MM.1S (cell line): ENCODE data around the gene ENPP4.

Source experiments
- DNase-seq: peaks from one replicate; pipeline ENCODE4 v3.0.0-alpha.2; 2015
- H2AFZ ChIP-seq: fragments of 300-600 bp; sonication (generic); 2 replicates; pipeline ENCODE4 v1.6.0; 2016; ENCODE audit warnings: antibody characterized with exemption, low read length
- H3F3A ChIP-seq: fragments of 300-600 bp; sonication (generic); 2 replicates; pipeline ENCODE4 v1.6.1; 2016; ENCODE audit warnings: mild to moderate bottlenecking, antibody characterized with exemption, low read length, moderate library complexity, mixed read lengths; ENCODE audit not compliant: insufficient read depth
- H3K27ac ChIP-seq: fragments of 300-600 bp; sonication (generic); 2 replicates; pipeline ENCODE4 v1.5.1; 2016; ENCODE audit warnings: mild to moderate bottlenecking, low read length
- H3K27me3 ChIP-seq: fragments of 300-600 bp; sonication (generic); replicated peaks from 2 replicates; pipeline ENCODE4 v1.6.0; 2016; ENCODE audit warnings: low read length; ENCODE audit not compliant: insufficient read depth
- H3K36me3 ChIP-seq: fragments of 300-600 bp; sonication (generic); replicated peaks from 2 replicates; pipeline ENCODE4 v1.6.1; 2016; ENCODE audit warnings: mild to moderate bottlenecking, low read length, mixed read lengths; ENCODE audit not compliant: insufficient read depth
- H3K4me1 ChIP-seq: fragments of 300-600 bp; sonication (generic); 2 replicates; pipeline ENCODE4 v1.6.1; 2016; ENCODE audit warnings: low read length, mixed read lengths
- H3K4me2 ChIP-seq: fragments of 300-600 bp; sonication (generic); 2 replicates; pipeline ENCODE4 v1.6.0; 2016; ENCODE audit warnings: low read depth, low read length
- H3K4me3 ChIP-seq: fragments of 300-600 bp; sonication (generic); 2 replicates; pipeline ENCODE4 v1.5.1; 2016; ENCODE audit warnings: low read length, mixed read lengths
- H3K79me2 ChIP-seq: fragments of 300-600 bp; sonication (generic); 2 replicates; pipeline ENCODE4 v1.6.1; 2016; ENCODE audit warnings: mixed run types, low read length, mixed read lengths
- H3K9ac ChIP-seq: fragments of 300-600 bp; sonication (generic); 2 replicates; pipeline ENCODE4 v1.6.1; 2016; ENCODE audit warnings: low read length, mixed read lengths
- H3K9me2 ChIP-seq: fragments of 300-600 bp; sonication (generic); replicated peaks from 2 replicates; pipeline ENCODE4 v1.6.1; 2016; ENCODE audit warnings: mild to moderate bottlenecking, low read length, mixed read lengths; ENCODE audit not compliant: insufficient read depth
- H3K9me3 ChIP-seq: fragments of 300-600 bp; sonication (generic); replicated peaks from 2 replicates; pipeline ENCODE4 v1.6.1; 2016; ENCODE audit warnings: mild to moderate bottlenecking, low read length, mixed read lengths; ENCODE audit not compliant: insufficient read depth
- H4K20me1 ChIP-seq: fragments of 300-600 bp; sonication (generic); 2 replicates; pipeline ENCODE4 v1.6.1; 2016; ENCODE audit warnings: mild to moderate bottlenecking, low read length, moderate library complexity, mixed read lengths; ENCODE audit not compliant: insufficient read depth
- CTCF ChIP-seq: fragments of 300-600 bp; sonication (generic); IDR thresholded peaks from 2 replicates; pipeline ENCODE4 v1.5.1; 2016; ENCODE audit warnings: antibody characterized with exemption, low read length, mixed read lengths
- EZH2 ChIP-seq: fragments of 300-600 bp; sonication (generic); optimal IDR thresholded peaks from 2 replicates; pipeline ENCODE3; 2017; ENCODE audit warnings: low read depth, mild to moderate bottlenecking, antibody characterized with exemption, low read length, mixed read lengths
- EZH2phosphoT487 ChIP-seq: fragments of 300-600 bp; sonication (generic); IDR thresholded peaks from 2 replicates; pipeline ENCODE4 v1.6.1; 2018; ENCODE audit warnings: antibody characterized with exemption, low read length

Gene ENPP4

GRCh38 chr6:46175446-46175845, 45.7 kb downstream of the ENPP4 start:
- Histone ChIP-seq H3K9me2 (no peaks in the 10 kb centered on the region), H3K9me3 (no peaks in the 10 kb centered on the region), H4K20me1 (no peaks in the 10 kb centered on the region), H3K4me2 (peak overlapping the region; percentile 57; the same call in 1 of the 2 replicates), H3K27me3 (peaks cover 51% of the 10 kb centered on the region), H3K4me3 (no peak overlapping the region), H3F3A (peaks cover 15% of the 10 kb centered on the region), H3K79me2 (no peaks in the 10 kb centered on the region), H3K36me3 (no peaks in the 10 kb centered on the region), H2AFZ (no peak overlapping the region), H3K27ac (no peak overlapping the region), H3K4me1 (peaks cover 19% of the 10 kb centered on the region), H3K9ac (no peak overlapping the region)
- peak; percentile 76 for DNase-seq
- TF ChIP-seq CTCF (no peak), EZH2 (no peak), EZH2phosphoT487 (no peak)

DNA sequence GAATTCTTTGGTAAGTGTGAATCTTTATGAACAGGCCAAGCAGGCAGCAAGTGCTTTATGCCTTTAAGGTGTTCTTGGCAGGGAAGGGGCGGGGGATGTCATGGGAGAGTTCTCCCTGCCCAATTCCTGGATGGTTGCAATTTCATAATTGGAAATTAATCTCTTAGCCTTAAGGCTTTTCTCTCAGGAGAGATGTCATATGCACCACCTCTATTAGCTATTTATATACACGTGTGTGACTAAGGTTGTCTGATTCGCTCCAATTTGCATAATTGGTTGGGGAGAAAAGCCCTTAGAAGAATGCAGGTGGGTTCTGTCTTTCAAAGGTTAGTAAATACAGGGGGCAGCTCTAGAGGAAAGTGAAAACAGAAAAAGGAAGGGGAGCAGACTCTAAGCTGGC, 46.2 kb downstream of the ENPP4 start:
- DNase-seq = peak; percentile 31

DNA sequence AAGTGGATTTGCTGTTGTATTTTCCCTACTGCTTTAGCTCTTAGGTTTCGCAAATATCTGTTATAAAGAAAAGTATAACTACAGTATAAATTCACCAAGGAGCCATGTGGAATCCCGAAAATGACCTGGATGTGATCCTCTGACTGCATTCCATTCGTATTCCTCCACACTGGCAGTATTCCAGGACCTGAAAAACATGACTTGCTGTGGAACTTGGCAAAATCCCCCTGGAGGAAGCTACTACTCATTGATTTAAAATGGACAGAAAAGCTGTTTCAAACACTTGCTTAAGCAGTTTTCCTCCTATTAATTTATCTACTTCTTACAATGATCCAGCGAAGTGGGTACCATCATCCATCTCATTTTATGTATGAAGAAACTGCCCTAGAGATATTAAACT, 54.3 kb downstream of the ENPP4 start:
- H3K4me1 ChIP-seq = no peaks in the 10 kb centered on the region
- H3K27me3 ChIP-seq = no peaks in the 10 kb centered on the region
- H4K20me1 ChIP-seq = no peaks in the 10 kb centered on the region
- no peak overlapping the region for H3K4me2 ChIP-seq
- no peak overlapping the region for H3K9ac ChIP-seq
- H3K79me2 ChIP-seq = no peaks in the 10 kb centered on the region
- H3F3A ChIP-seq = no peaks in the 10 kb centered on the region
- no peaks in the 10 kb centered on the region for H3K36me3 ChIP-seq
- H3K27ac ChIP-seq = no peak overlapping the region
- TF ChIP-seq EZH2 (no peak), EZH2phosphoT487 (no peak), CTCF (no peak)
- H3K9me2 ChIP-seq = no peaks in the 10 kb centered on the region
- H2AFZ ChIP-seq = no peak overlapping the region
- no peaks in the 10 kb centered on the region for H3K9me3 ChIP-seq
- DNase-seq = no peak
- H3K4me3 ChIP-seq = no peak overlapping the region

More for the DNA sequence above, 46.2 kb downstream of the ENPP4 start:
- Histone ChIP-seq H3K4me1 (peaks cover 19% of the 10 kb centered on the region), H3K9me2 (no peaks in the 10 kb centered on the region), H3F3A (peaks cover 15% of the 10 kb centered on the region), H2AFZ (no peak overlapping the region), H3K79me2 (no peaks in the 10 kb centered on the region), H3K9me3 (no peaks in the 10 kb centered on the region), H3K27me3 (peaks cover 51% of the 10 kb centered on the region), H3K36me3 (no peaks in the 10 kb centered on the region), H3K4me3 (no peak overlapping the region), H3K27ac (no peak overlapping the region), H3K4me2 (peak overlapping the region; percentile 57), H4K20me1 (no peaks in the 10 kb centered on the region), H3K9ac (no peak overlapping the region)
- TF ChIP-seq EZH2phosphoT487 (no peak), EZH2 (no peak), CTCF (no peak)
